ENCODE results near the gene PTPRZ1.

- TF ChIP-seq TAF1 (IDR thresholded peaks at IDR 0.05; ENCODE audit: low read depth, low read length) (no peak), POLR2A (IDR thresholded peaks at IDR 0.05; ENCODE audit: low read depth, low read length) (no peak), POLR2AphosphoS5 (IDR thresholded peaks at IDR 0.05; ENCODE audit: low read depth, low read length) (no peak), PAX5 (IDR thresholded peaks at IDR 0.05; ENCODE audit: insufficient read depth, low read length, severe bottlenecking) (no peak), SPI1 (IDR thresholded peaks at IDR 0.05; ENCODE audit: low read depth, low read length) (no peak), POU2F2 (IDR thresholded peaks at IDR 0.05; ENCODE audit: low read depth, low read length) (no peak)
Observed at GRCh38 chr7:122038904-122039303, 165.9 kb downstream of the PTPRZ1 start.

Measured in GM12891 (cell line).